Heart left ventricle (tissue), 16 donors: Measurements from ENCODE around the gene DHCR7. TPM values are rescaled to one million over a fixed set of nuclear protein-coding genes. Genes with fewer than 3 reads are reported as not detected.

ENCODE experiments used
- ATAC-seq, 4 donors: fragments of 200-7000 bp; cut with Tn5 transposase; one replicate each; pipeline ENCODE4 v1.9.1; 2020 to 2022; ENCODE audit warnings: moderate library complexity in 4 of 4, mild to moderate bottlenecking in 3 of 4, moderate number of reproducible peaks in 1 of 4
- DNase-seq, 5 donors: peaks; one replicate each; pipeline ENCODE4 v3.0.0-alpha.2; 2020
- H3K27ac ChIP-seq, 12 donors: fragments of 200-600 bp; sonication (generic) in 4 of 12; one replicate each; pipeline versions ENCODE4 v1.5.0 to v1.8.0; 2016 to 2022; ENCODE audit warnings: mild to moderate bottlenecking in 2 of 12
- H3K27me3 ChIP-seq, 9 donors: fragments of 200-600 bp; sonication (generic) in 2 of 9; one replicate each; pipeline versions ENCODE4 v1.5.1 to v1.8.0; 2016 to 2022; ENCODE audit warnings: mild to moderate bottlenecking in 3 of 9
- H3K36me3 ChIP-seq, 9 donors: fragments of 200-600 bp; sonication (generic) in 2 of 9; one replicate each; pipeline versions ENCODE4 v1.5.0 to v1.8.0; 2018 to 2022; ENCODE audit warnings: mild to moderate bottlenecking in 2 of 9
- H3K4me1 ChIP-seq, 12 donors: fragments of 200-600 bp; sonication (generic) in 4 of 12; one replicate each; pipeline versions ENCODE4 v1.5.0 to v1.8.0; 2016 to 2022; ENCODE audit warnings: mild to moderate bottlenecking in 3 of 12
- H3K4me3 ChIP-seq, 12 donors: fragments of 200-600 bp; sonication (generic) in 4 of 12; one replicate each; pipeline versions ENCODE4 v1.5.0 to v1.8.0; 2017 to 2022; ENCODE audit warnings: mild to moderate bottlenecking in 9 of 12, moderate library complexity in 4 of 12
- H3K9me3 ChIP-seq, 12 donors: fragments of 200-600 bp; sonication (generic) in 4 of 12; one replicate each; pipeline versions ENCODE4 v1.5.0 to v1.8.0; 2016 to 2022; ENCODE audit warnings: mild to moderate bottlenecking in 1 of 12
- POLR2A ChIP-seq, 2 donors: fragments of 450-650 bp; IDR thresholded peaks; one replicate each; pipeline ENCODE4 v1.6.1; 2017; ENCODE audit warnings: antibody characterized with exemption in 2 of 2, mild to moderate bottlenecking in 2 of 2, moderate library complexity in 2 of 2
- WGBS, 4 donors: extraction: QIAGEN DNeasy Blood & Tissue Kit in 2 of 4; methylation state at CpG; one replicate each; pipeline versions ENCODE4 v1.1.5 to v1.1.7; 2013 to 2018; 5-methylcytosine and 5-hydroxymethylcytosine counted together
- intact Hi-C, 10 donors: fragments of 100-400 bp; cut with DNase I; formaldehyde crosslinking; loops; one replicate each; pipeline versions ENCODE4 v1.11.1 to v1.14.2; 2022
- polyA plus RNA-seq, 2 donors: library from polyadenylated mRNA; stranded (reverse); fragments of 200-250 nt; gene quantifications; one replicate each; pipeline ENCODE4 v1.2.3, GENCODE V29; 2013
- total RNA-seq, 9 donors: library from RNA; depleted of rRNA in 2 of 9; stranded (reverse); fragments of >200 nt in 2 of 9; fragmentation: NEBNext Ultra II Directional in 3 of 9; extraction: Animal tissue kit (Norgen Biotek cat#: 25700) in 3 of 9; gene quantifications; one replicate each; pipeline versions ENCODE4 v1.1.0 to v1.2.4, GENCODE V29; 2016 to 2023
- TF ChIP-seq, protein P1 (sequence below), 12 donors: fragments of 200-600 bp; sonication (generic) in 4 of 12; IDR thresholded peaks; one replicate each; pipeline versions ENCODE4 v1.5.0 to v1.8.0; 2018 to 2022; ENCODE audit warnings: antibody characterized with exemption in 12 of 12, mild to moderate bottlenecking in 5 of 12
- donor health status: ischemic (EF 13 %, LVEDD 7.1; RV severe dilation, severe dysfunction).
- donor health status: healthy with polysubstance abuse.
- donor health status: DM: no; HTN: yes; CAD: no.
- donor health status: DM: no; HTN: no; CAD: no.
- donor health status: ischemic (EF 25% LVEDD 6.9; RV normal size, moderate dysfunction).
- donor health status: ischemic (EF 25% LVEDD 5.7; RV mildly dilated, moderate dysfunction).
- donor health status: healthy.
- donor health status: DM: yes; HTN: yes; CAD: no.
- donor health status: ischemic (EF 35%, LVEDD 5.7; RV mildly dilated, moderate dysfunction).
- donor health status: nonischemic (EF 11% LVEDD 7.7; RV severe dilation, severe dysfunction).
- donor health status: DM: yes; HTN: yes; CAD: no.
- donor health status: PGD.
- donor health status: ischemic (EF 29% LVEDD 5.4; RV normal size, mild dysfunction).
- donor health status: nonischemic (EF 23%, LVEDD 6.1; RV moderate dilation, normal function).

The DHCR7 gene
- total and polyA plus RNA-seq, 11 donors, result 12.6 to 44.5 (median 25.8) TPM

DNA sequence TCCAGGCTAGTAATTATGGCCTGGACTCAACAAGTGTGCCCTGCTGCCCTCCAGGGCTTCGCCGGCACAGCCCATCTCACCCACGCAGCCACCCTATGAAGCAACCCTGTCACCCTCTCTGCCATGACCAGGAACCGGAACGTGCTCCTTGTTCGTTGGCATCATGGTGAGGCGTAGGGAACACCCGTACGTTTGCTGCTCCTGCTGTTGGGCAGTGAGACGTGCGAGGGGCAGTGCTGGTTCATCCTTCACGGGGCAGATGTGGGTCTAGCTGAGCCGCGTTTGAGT, 25.5 kb upstream of the DHCR7 start:
- intact Hi-C loops, result no loop called here
- no peaks in the 10 kb centered on the region for H3K4me1 ChIP-seq
- no peaks in the 10 kb centered on the region for H3K9me3 ChIP-seq
- H3K27me3 ChIP-seq, result no peaks in the 10 kb centered on the region
- ATAC-seq (peak in 1 of 4 donors; percentile 26), DNase-seq (no peak)
- no peak overlapping the region for H3K27ac ChIP-seq
- TF ChIP-seq POLR2A (IDR thresholded peaks at IDR 0.05), result no peak
- TF ChIP-seq, protein P1, sequence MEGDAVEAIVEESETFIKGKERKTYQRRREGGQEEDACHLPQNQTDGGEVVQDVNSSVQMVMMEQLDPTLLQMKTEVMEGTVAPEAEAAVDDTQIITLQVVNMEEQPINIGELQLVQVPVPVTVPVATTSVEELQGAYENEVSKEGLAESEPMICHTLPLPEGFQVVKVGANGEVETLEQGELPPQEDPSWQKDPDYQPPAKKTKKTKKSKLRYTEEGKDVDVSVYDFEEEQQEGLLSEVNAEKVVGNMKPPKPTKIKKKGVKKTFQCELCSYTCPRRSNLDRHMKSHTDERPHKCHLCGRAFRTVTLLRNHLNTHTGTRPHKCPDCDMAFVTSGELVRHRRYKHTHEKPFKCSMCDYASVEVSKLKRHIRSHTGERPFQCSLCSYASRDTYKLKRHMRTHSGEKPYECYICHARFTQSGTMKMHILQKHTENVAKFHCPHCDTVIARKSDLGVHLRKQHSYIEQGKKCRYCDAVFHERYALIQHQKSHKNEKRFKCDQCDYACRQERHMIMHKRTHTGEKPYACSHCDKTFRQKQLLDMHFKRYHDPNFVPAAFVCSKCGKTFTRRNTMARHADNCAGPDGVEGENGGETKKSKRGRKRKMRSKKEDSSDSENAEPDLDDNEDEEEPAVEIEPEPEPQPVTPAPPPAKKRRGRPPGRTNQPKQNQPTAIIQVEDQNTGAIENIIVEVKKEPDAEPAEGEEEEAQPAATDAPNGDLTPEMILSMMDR (IDR thresholded peaks at IDR 0.05), result no peak
- WGBS, 4 donors, result 95 to 98% (median 96%) methylated on average over 14 of the region's 14 CpGs
- no peak overlapping the region for H3K4me3 ChIP-seq
- H3K36me3 ChIP-seq, result peaks cover 0 to 77% (median 67%) of the 10 kb centered on the region in 9 donors

DNA sequence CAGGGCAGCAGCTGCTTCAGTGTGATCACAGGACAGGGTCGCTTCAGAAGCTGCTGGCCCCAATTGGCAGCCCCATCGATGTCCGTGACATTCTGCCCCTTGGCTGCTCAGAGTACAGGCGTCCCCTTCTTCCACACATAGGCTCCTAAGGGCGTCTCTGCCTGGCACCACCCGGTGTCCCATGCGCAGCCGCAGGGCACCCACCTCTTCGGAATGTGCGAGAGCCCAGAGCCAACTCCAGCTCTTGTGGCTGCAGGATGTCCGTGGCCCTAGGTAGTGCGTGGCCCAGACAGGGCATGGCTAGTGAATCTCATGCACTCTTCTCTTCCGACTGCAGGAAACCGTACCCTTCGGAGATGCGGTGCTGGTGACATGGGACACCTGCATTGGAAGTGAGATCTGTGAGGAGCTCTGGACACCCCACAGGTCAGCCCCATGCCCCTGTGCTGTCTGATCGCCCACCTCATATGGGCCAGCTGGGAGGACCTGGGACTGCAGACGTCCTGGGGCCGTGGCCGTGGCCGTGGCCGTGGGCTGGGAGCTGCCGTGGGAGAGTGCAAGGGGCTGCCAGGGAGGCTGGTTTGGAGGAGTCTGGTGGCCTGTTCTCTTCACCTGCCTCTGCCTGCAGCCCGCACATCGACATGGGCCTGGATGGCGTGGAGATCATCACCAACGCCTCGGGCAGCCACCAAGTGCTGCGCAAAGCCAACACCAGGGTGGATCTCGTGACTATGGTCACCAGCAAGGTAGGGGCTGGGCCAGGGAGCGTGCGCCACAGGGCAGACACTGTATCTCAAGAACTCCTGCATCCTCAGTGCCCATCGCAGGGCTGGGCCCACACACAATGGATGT, 25.0 kb upstream of the DHCR7 start:
- 93 to 97% (median 94%) methylated on average over 18 to 33 of the region's 33 CpGs for WGBS, 4 donors
- no peak for DNase-seq
- TF ChIP-seq POLR2A (IDR thresholded peaks at IDR 0.05), result no peak
- TF ChIP-seq, protein P1 (IDR thresholded peaks at IDR 0.05), result no peak
- Histone ChIP-seq H3K27ac (no peak overlapping the region), H3K9me3 (no peaks in the 10 kb centered on the region), H3K36me3 (peaks cover 0 to 71% (median 61%) of the 10 kb centered on the region in 9 donors), H3K4me1 (no peaks in the 10 kb centered on the region), H3K27me3 (no peaks in the 10 kb centered on the region), H3K4me3 (no peak overlapping the region)
- no peak for ATAC-seq
- intact Hi-C loops, result no loop called here

DNA sequence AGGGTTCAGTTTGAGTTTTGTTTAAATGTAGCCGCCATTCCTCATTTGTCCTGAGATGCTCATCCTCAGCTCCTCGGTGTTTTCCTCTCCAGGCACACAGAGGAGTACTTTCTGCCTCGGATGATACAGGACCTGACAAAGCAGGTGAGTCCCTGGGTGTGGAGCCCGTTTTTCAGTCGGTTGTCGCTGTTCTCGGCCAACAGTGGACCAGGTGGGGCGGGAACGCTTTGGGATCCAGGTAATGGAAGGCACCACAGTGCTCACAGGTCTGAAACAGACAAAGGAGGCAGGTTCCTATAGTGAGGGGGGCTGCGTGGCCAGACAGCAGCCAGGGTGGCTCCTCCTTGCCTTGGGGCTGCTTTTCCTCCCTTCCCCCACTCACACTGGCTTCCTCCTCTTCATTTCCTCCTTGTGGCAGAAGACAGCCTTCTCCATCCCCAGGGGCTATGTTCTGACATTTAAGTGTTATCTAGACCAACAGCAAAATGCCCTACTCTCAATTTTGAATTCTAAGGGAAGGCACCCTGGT, 24.2 kb upstream of the DHCR7 start:
- ATAC-seq, result no peak
- peaks cover 0 to 71% (median 58%) of the 10 kb centered on the region in 9 donors for H3K36me3 ChIP-seq
- no peak overlapping the region for H3K4me3 ChIP-seq
- intact Hi-C loops, result no loop called here
- H3K27me3 ChIP-seq, result no peaks in the 10 kb centered on the region
- no peak overlapping the region for H3K27ac ChIP-seq
- DNase-seq, result peak in 1 of 5 donors; percentile 13
- 78 to 95% (median 91%) methylated on average over 8 to 10 of the region's 10 CpGs for WGBS, 4 donors
- H3K9me3 ChIP-seq, result no peaks in the 10 kb centered on the region
- no peaks in the 10 kb centered on the region for H3K4me1 ChIP-seq
- TF ChIP-seq, protein P1 (IDR thresholded peaks at IDR 0.05), result no peak
- no peak for TF ChIP-seq POLR2A (IDR thresholded peaks at IDR 0.05)

DNA sequence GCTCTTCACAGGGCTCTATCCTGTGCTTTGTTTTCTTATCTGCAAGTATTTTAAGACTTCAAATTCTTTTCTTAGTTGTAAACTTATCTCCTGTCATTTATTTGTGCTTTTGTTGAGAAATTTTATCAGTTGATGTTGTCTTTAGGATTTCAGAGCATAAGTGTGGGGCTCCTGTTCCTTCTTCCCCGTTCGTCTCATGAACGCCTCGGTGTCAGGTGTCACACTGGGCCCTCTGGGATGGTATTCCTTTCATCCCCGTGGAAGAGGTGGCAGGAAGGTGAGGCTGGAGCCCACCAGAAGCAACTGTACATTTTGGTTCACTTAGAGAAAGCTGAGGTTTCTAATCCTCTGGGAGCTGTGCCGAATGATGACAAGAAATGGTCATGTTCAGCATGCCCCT, 22.8 kb upstream of the DHCR7 start:
- Histone ChIP-seq H3K4me3 (no peak overlapping the region), H3K36me3 (peaks cover 0 to 69% (median 54%) of the 10 kb centered on the region in 9 donors), H3K9me3 (no peaks in the 10 kb centered on the region), H3K27me3 (no peaks in the 10 kb centered on the region), H3K27ac (no peak overlapping the region), H3K4me1 (no peaks in the 10 kb centered on the region)
- TF ChIP-seq POLR2A (IDR thresholded peaks at IDR 0.05), result no peak
- TF ChIP-seq, protein P1 (IDR thresholded peaks at IDR 0.05), result no peak
- intact Hi-C loops, result no loop called here
- WGBS, 4 donors, result 62 to 77% (median 68%) methylated on average over 6 of the region's 6 CpGs
- ATAC-seq (no peak), DNase-seq (no peak)
